GM12878 (cell line): ENCODE data around the gene PSORS1C1. TPM values are rescaled to one million over a fixed set of nuclear protein-coding genes. Genes with fewer than 3 reads are reported as not detected.

Experiments
- BACH1 ChIP-seq: fragments of 450-650 bp; IDR thresholded peaks from 2 replicates; pipeline ENCODE4 v1.6.1; 2017; ENCODE audit warnings: mild to moderate bottlenecking, borderline replicate concordance
- BRCA1 ChIP-seq: IDR thresholded peaks from 2 replicates; pipeline ENCODE4 v1.6.1; 2011; ENCODE audit warnings: low read depth, low read length, improper control_type of control experiment
- CTCF ChIP-seq, 3 experiments: IDR thresholded peaks in 2 of 3; conservative IDR thresholded peaks in 1 of 3; 2 replicates each; pipeline ENCODE4 v1.5.1; 2011; ENCODE audit warnings: low read depth in 3 of 3, low read length in 3 of 3, mild to moderate bottlenecking in 3 of 3, control low read depth in 2 of 3, moderate library complexity in 2 of 3, inconsistent platforms in 1 of 3, mixed read lengths in 1 of 3; ENCODE audit not compliant: control insufficient read depth in 2 of 3, insufficient read depth in 1 of 3; ENCODE audit errors: extremely low read depth in 1 of 3
- EED ChIP-seq: sonication (generic); IDR thresholded peaks from 2 replicates; pipeline ENCODE4 v1.6.1; 2016; ENCODE audit warnings: antibody characterized with exemption, low read depth
- FOXK2 ChIP-seq: fragments of 450-650 bp; IDR thresholded peaks from 2 replicates; pipeline ENCODE4 v1.6.1; 2017; ENCODE audit warnings: mild to moderate bottlenecking, moderate library complexity
- GATAD2B ChIP-seq: fragments of 450-650 bp; conservative IDR thresholded peaks from 2 replicates; pipeline ENCODE4 v1.6.1; 2017; ENCODE audit warnings: low read depth, mild to moderate bottlenecking, moderate library complexity
- HSF1 ChIP-seq: fragments of 150-350 bp; IDR thresholded peaks from 2 replicates; pipeline ENCODE4 v1.6.1; 2014; ENCODE audit warnings: mild to moderate bottlenecking, low read depth, low read length
- IKZF1 ChIP-seq: fragments of 450-650 bp; conservative IDR thresholded peaks from 2 replicates; pipeline ENCODE4 v1.6.1; 2017; ENCODE audit warnings: antibody characterized with exemption, mild to moderate bottlenecking
- LARP7 ChIP-seq: fragments of 450-650 bp; IDR thresholded peaks from 2 replicates; pipeline ENCODE4 v1.6.1; 2017; ENCODE audit warnings: mild to moderate bottlenecking
- NFYA ChIP-seq: IDR thresholded peaks from 2 replicates; pipeline ENCODE4 v1.6.1; 2011; ENCODE audit warnings: low read depth, mild to moderate bottlenecking, low read length, improper control_type of control experiment, borderline replicate concordance
- SUZ12 ChIP-seq: fragments of 200-600 bp; sonication (generic); IDR thresholded peaks from one replicate; pipeline ENCODE4 v1.6.1; 2018; ENCODE audit warnings: antibody characterized with exemption, mild to moderate bottlenecking; ENCODE audit not compliant: unreplicated experiment
- USF2 ChIP-seq: IDR thresholded peaks from 2 replicates; pipeline ENCODE4 v1.6.1; 2011; ENCODE audit warnings: low read depth, low read length, improper control_type of control experiment, borderline replicate concordance
- YY1 ChIP-seq: IDR thresholded peaks from 2 replicates; pipeline ENCODE4 v1.6.1; 2011; ENCODE audit warnings: low read depth, mild to moderate bottlenecking, low read length
- polyA plus RNA-seq, 11 experiments: library from polyadenylated mRNA; depleted of rRNA in 4 of 11; unstranded in 6 of 11; stranded (reverse) in 5 of 11; fragments of >200 nt; fragmentation: Nextera tagmentation in 4 of 11; fragmentation: Illumina TruSeq in 1 of 11; extraction: Ambion mirVana in 4 of 11; extraction: Trizol in 1 of 11; gene quantifications; 1 replicate in 1 of 11; 2 replicates in 10 of 11; pipeline versions ENCODE4 v1.2.1 to v1.2.3, GENCODE V29; 2011 to 2016; ENCODE audit warnings: inconsistent platforms in 2 of 11, missing spikeins in 2 of 11, low read depth in 1 of 11
- total RNA-seq, 4 experiments: library from RNA; depleted of rRNA in 3 of 4; stranded (reverse); fragments of >200 nt in 3 of 4; fragmentation: Illumina TruSeq in 1 of 4; extraction: Trizol in 1 of 4; gene quantifications; 2 replicates each; pipeline versions ENCODE4 v1.2.1 to v1.2.3, GENCODE V29; 2013 to 2021
- TF ChIP-seq, protein P1 (sequence below): IDR thresholded peaks from 2 replicates; pipeline ENCODE4 v1.6.1; 2011; ENCODE audit warnings: borderline replicate concordance, low read depth, mild to moderate bottlenecking, moderate library complexity, low read length; ENCODE audit not compliant: insufficient read depth, poor library complexity, severe bottlenecking
- TF ChIP-seq, protein P2 (sequence below): fragments of 450-650 bp; IDR thresholded peaks from 2 replicates; pipeline ENCODE4 v1.6.1; 2017; ENCODE audit warnings: borderline replicate concordance
- TF ChIP-seq, protein P3 (sequence below): fragments of 450-650 bp; IDR thresholded peaks from 2 replicates; pipeline ENCODE4 v1.6.1; 2017; ENCODE audit warnings: antibody characterized with exemption, mild to moderate bottlenecking, moderate library complexity

Gene PSORS1C1
- total and polyA plus RNA-seq, 10 of the 15 experiments (the other 5 are each of a cell fraction or from before 2014, with no cell fraction given): 0.13 to 1.00 (median 0.20) TPM; not detected in 5

DNA sequence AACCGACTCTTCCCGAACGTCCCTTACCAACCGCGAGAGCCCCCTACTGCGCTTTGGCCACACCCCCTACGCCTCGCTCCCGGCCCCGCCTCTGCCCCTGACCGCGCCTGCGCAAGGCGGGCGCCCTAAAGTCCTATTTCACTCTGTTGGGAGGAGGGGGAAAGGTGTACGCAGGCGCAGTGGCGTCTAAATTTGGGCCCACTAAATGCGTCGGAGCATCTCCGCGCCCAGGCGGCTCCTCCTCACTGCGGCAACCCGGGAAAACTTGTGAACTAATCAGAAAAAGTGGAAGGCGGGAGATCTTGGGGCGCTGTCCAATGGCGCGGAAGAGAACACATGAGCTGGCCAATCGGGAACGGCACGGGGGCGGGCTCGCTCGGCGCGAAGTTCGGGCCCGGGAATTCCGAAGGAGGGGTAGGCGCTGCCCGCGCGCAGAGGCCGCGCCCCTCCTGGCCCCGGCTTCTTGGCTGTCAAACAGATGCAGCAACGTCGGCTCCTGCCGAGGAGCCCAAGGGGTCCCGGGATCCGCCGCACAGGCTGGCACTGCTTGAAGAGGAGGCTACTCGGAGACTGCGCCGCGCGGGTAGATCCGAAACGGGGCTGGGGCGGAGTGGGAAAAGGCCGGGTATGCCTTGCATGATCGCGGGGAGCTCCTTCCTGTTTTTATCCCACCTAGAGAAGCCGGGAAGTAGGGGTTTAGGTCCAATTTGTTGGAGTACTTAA lies 43.7 kb downstream of the PSORS1C1 start, which contains the start of gene TCF19 (continued):
- no peak for TF ChIP-seq HSF1
- no peak for TF ChIP-seq BRCA1
- TF ChIP-seq, protein P1, sequence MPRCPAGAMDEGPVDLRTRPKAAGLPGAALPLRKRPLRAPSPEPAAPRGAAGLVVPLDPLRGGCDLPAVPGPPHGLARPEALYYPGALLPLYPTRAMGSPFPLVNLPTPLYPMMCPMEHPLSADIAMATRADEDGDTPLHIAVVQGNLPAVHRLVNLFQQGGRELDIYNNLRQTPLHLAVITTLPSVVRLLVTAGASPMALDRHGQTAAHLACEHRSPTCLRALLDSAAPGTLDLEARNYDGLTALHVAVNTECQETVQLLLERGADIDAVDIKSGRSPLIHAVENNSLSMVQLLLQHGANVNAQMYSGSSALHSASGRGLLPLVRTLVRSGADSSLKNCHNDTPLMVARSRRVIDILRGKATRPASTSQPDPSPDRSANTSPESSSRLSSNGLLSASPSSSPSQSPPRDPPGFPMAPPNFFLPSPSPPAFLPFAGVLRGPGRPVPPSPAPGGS: no peak
- no peak for TF ChIP-seq FOXK2
- no peak for TF ChIP-seq USF2
- peak; percentile 97 for TF ChIP-seq IKZF1
- peak; percentile 57 for TF ChIP-seq EED
- TF ChIP-seq BACH1: no peak
- no peak for TF ChIP-seq YY1
- no peak for TF ChIP-seq CTCF (IDR thresholded peaks at IDR 0.05 in 2 of 3, conservative IDR thresholded peaks at IDR 0.05 in 1 of 3; ENCODE audit: control insufficient read depth in 2 of 3, extremely low read depth in 1 of 3, insufficient read depth in 1 of 3, low read depth in 3 of 3, low read length in 3 of 3)
- peak; percentile 76 for TF ChIP-seq GATAD2B
- peak; percentile 85 for TF ChIP-seq NFYA
- no peak for TF ChIP-seq SUZ12
- TF ChIP-seq, protein P2, sequence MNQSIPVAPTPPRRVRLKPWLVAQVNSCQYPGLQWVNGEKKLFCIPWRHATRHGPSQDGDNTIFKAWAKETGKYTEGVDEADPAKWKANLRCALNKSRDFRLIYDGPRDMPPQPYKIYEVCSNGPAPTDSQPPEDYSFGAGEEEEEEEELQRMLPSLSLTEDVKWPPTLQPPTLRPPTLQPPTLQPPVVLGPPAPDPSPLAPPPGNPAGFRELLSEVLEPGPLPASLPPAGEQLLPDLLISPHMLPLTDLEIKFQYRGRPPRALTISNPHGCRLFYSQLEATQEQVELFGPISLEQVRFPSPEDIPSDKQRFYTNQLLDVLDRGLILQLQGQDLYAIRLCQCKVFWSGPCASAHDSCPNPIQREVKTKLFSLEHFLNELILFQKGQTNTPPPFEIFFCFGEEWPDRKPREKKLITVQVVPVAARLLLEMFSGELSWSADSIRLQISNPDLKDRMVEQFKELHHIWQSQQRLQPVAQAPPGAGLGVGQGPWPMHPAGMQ: no peak
- TF ChIP-seq, protein P3, sequence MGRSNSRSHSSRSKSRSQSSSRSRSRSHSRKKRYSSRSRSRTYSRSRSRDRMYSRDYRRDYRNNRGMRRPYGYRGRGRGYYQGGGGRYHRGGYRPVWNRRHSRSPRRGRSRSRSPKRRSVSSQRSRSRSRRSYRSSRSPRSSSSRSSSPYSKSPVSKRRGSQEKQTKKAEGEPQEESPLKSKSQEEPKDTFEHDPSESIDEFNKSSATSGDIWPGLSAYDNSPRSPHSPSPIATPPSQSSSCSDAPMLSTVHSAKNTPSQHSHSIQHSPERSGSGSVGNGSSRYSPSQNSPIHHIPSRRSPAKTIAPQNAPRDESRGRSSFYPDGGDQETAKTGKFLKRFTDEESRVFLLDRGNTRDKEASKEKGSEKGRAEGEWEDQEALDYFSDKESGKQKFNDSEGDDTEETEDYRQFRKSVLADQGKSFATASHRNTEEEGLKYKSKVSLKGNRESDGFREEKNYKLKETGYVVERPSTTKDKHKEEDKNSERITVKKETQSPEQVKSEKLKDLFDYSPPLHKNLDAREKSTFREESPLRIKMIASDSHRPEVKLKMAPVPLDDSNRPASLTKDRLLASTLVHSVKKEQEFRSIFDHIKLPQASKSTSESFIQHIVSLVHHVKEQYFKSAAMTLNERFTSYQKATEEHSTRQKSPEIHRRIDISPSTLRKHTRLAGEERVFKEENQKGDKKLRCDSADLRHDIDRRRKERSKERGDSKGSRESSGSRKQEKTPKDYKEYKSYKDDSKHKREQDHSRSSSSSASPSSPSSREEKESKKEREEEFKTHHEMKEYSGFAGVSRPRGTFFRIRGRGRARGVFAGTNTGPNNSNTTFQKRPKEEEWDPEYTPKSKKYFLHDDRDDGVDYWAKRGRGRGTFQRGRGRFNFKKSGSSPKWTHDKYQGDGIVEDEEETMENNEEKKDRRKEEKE: no peak
- TF ChIP-seq LARP7: 0 out of 2 replicates have a peak, but pooled peaks have one; percentile 29
